Endothelial cell of umbilical vein (primary cell): ENCODE data around the gene H2AZ2. TPM values are rescaled to one million over a fixed set of nuclear protein-coding genes. Genes with fewer than 3 reads are reported as not detected.
"Not testable (repeated sequence)": the region's sequence is repeated elsewhere in the genome, so short reads cannot be mapped to it uniquely, and the experiment has no call there.

Source experiments
- BruUV-seq: library from RNA; stranded (reverse); fragments of 400-500 nt; replicated peaks from 2 replicates; lab custom pipeline; 2021; lab: Mats Ljungman, UMichigan
- CTCF ChIA-PET: fragments of 300-600, 350-600 bp; sonication (Branson Sonifier 250); formaldehyde crosslinking; loops from one replicate; lab custom pipeline; 2021; ENCODE audit warnings: antibody characterized with exemption, inconsistent platforms; lab: Charles Lee
- POLR2A ChIA-PET: fragments of 300-600, 350-600 bp; sonication (Branson Sonifier 250); formaldehyde crosslinking; loops from one replicate; lab custom pipeline; 2021; ENCODE audit warnings: antibody characterized with exemption, inconsistent platforms; lab: Charles Lee
- DNase-seq: peaks from one replicate; pipeline ENCODE4 v3.0.0-alpha.2; 2011; ENCODE audit warnings: low read depth, low spot score
- FAIRE-seq: peaks from 2 replicates; lab custom pipeline; 2011; peaks lifted over from hg19 to GRCh38; lab: Jason Lieb, UNC
- H2AFZ ChIP-seq: 2 replicates; pipeline ENCODE4 v1.6.0; 2012; ENCODE audit warnings: low read depth, low read length, control low read depth, inconsistent platforms
- H3K27ac ChIP-seq: 2 replicates; pipeline ENCODE4 v1.5.1; 2011; ENCODE audit warnings: low read depth, mild to moderate bottlenecking, control low read depth, low read length, moderate library complexity; ENCODE audit not compliant: insufficient read depth
- H3K27me3 ChIP-seq, 2 experiments: 2 replicates each; pipeline versions ENCODE4 v1.6.0 to v1.6.1; 2011; ENCODE audit warnings: low read length in 2 of 2, mixed read lengths in 1 of 2; ENCODE audit not compliant: control insufficient read depth in 2 of 2, insufficient read depth in 2 of 2
- H3K36me3 ChIP-seq, 2 experiments: 2 replicates in 1 of 2; 3 replicates in 1 of 2; pipeline ENCODE4 v1.5.1; 2011; ENCODE audit warnings: low read length in 2 of 2, mild to moderate bottlenecking in 1 of 2, moderate library complexity in 1 of 2; ENCODE audit not compliant: control insufficient read depth in 2 of 2, insufficient read depth in 2 of 2; ENCODE audit errors: extremely low read depth in 1 of 2
- H3K4me1 ChIP-seq: 3 replicates; pipeline ENCODE4 v1.5.1; 2011; ENCODE audit warnings: mild to moderate bottlenecking, low read length; ENCODE audit not compliant: control insufficient read depth, insufficient read depth; ENCODE audit errors: extremely low read depth
- H3K4me2 ChIP-seq: 2 replicates; pipeline ENCODE4 v1.6.1; 2011; ENCODE audit warnings: low read length, control low read depth, mixed read lengths; ENCODE audit not compliant: insufficient read depth
- H3K4me3 ChIP-seq, 3 experiments: fragments of 200-600 bp in 1 of 3; sonication (generic), shearing (Covaris generic) in 1 of 3; replicated peaks in 1 of 3; 2 replicates each; pipeline ENCODE4 v1.5.1; 2011 to 2016; ENCODE audit warnings: control low read depth in 3 of 3, low read length in 3 of 3, mild to moderate bottlenecking in 2 of 3, inconsistent platforms in 1 of 3, low read depth in 1 of 3, moderate library complexity in 1 of 3; ENCODE audit not compliant: insufficient read depth in 1 of 3
- H3K79me2 ChIP-seq: 2 replicates; pipeline ENCODE4 v1.6.0; 2012; ENCODE audit warnings: low read length, inconsistent platforms; ENCODE audit not compliant: control insufficient read depth, insufficient read depth
- H3K9ac ChIP-seq: replicated peaks from 2 replicates; pipeline ENCODE3; 2011; ENCODE audit warnings: low read length, control low read depth; ENCODE audit not compliant: insufficient read depth; ENCODE audit errors: extremely low read depth
- H3K9me1 ChIP-seq: replicated peaks from 3 replicates; pipeline ENCODE4 v1.6.0; 2011; ENCODE audit warnings: mild to moderate bottlenecking, low read length; ENCODE audit not compliant: control insufficient read depth, insufficient read depth; ENCODE audit errors: extremely low read depth
- H3K9me3 ChIP-seq: replicated peaks from 2 replicates; pipeline ENCODE4 v1.5.1; 2012; ENCODE audit warnings: low read length, inconsistent platforms; ENCODE audit not compliant: control insufficient read depth, insufficient read depth
- H4K20me1 ChIP-seq: replicated peaks from 2 replicates; pipeline ENCODE3; 2011; ENCODE audit warnings: mild to moderate bottlenecking, low read length; ENCODE audit not compliant: control insufficient read depth, insufficient read depth; ENCODE audit errors: extremely low read depth
- CTCF ChIP-seq, 2 donors: IDR thresholded peaks; 1 replicate in 1 of 2; 2 replicates in 1 of 2; pipeline ENCODE4 v1.5.1; 2011; ENCODE audit warnings: low read length in 2 of 2, mild to moderate bottlenecking in 2 of 2, moderate library complexity in 2 of 2, control low read depth in 1 of 2, inconsistent platforms in 1 of 2, low read depth in 1 of 2; ENCODE audit not compliant: insufficient read depth in 1 of 2; ENCODE audit errors: extremely low read depth in 1 of 2
- FOS ChIP-seq: IDR thresholded peaks from 2 replicates; pipeline ENCODE4 v1.6.1; 2011; ENCODE audit warnings: mild to moderate bottlenecking, low read length, moderate library complexity, borderline replicate concordance; ENCODE audit not compliant: insufficient read depth
- GATA2 ChIP-seq: IDR thresholded peaks from 2 replicates; pipeline ENCODE4 v1.7.0; 2011; ENCODE audit warnings: low read depth, mild to moderate bottlenecking, moderate library complexity, mixed read lengths, low read length; ENCODE audit not compliant: insufficient read length, insufficient read depth
- JUN ChIP-seq: IDR thresholded peaks from 2 replicates; pipeline ENCODE4 v1.6.1; 2011; ENCODE audit warnings: borderline replicate concordance, low read depth; ENCODE audit not compliant: insufficient read length, insufficient read depth
- MAX ChIP-seq: IDR thresholded peaks from 2 replicates; pipeline ENCODE4 v1.6.1; 2011; ENCODE audit not compliant: insufficient read depth, insufficient read length
- MYC ChIP-seq: IDR thresholded peaks from one replicate; pipeline ENCODE4 v1.6.1; 2011; ENCODE audit warnings: mild to moderate bottlenecking, low read depth, low read length
- POLR2A ChIP-seq: IDR thresholded peaks from 2 replicates; pipeline ENCODE4 v1.6.1; 2012; ENCODE audit warnings: low read depth, mild to moderate bottlenecking, control low read depth, low read length
- POLR2AphosphoS5 ChIP-seq: IDR thresholded peaks from 2 replicates; pipeline ENCODE4 v1.6.1; 2012; ENCODE audit warnings: low read depth, mild to moderate bottlenecking, control low read depth, low read length, moderate library complexity; ENCODE audit not compliant: insufficient read depth
- dilution Hi-C: fragments of 300-500 bp; cut with MboI; formaldehyde crosslinking; loops from one replicate; pipeline ENCODE4 v1.15.0; 2019; ENCODE audit warnings: low sequenced_read_pairs; ENCODE audit not compliant: extremely low pct_ligation_motif_present
- intact Hi-C: fragments of 100-400 bp; cut with micrococcal nuclease; formaldehyde crosslinking; loops from one replicate; pipeline ENCODE4 v1.10.0; 2022
- polyA plus RNA-seq, 4 experiments: library from polyadenylated mRNA; depleted of rRNA in 3 of 4; stranded (reverse) in 3 of 4; unstranded in 1 of 4; fragments of >200 nt; gene quantifications; 2 replicates each; pipeline versions ENCODE4 v1.2.1 to v1.2.3, GENCODE V29; 2011 to 2012; ENCODE audit warnings: missing spikeins in 1 of 4
- total RNA-seq: library from RNA; stranded (reverse); gene quantifications from 2 replicates; pipeline ENCODE4 v1.2.3, GENCODE V29; 2021

The H2AZ2 gene
- total and polyA plus RNA-seq, 2 donors (not counting 3 experiments of a cell fraction or from before 2014, with no cell fraction given): 225 to 232 TPM

- ChIA-PET CTCF (interaction anchor here (1.3 to 1.5 kb wide), 2 partner anchors 18 to 41 kb away, joined by 3 to 5 read pairs; no protein-coding TSS in a partner anchor), POLR2A (no interaction called here)
- intact Hi-C loops (no loop called here), dilution Hi-C loops (no loop called here)
- no peak overlapping the region for H2AFZ ChIP-seq
- H3K27ac ChIP-seq: no peak overlapping the region
- H3K9me1 ChIP-seq: no peaks in the 10 kb centered on the region
- FAIRE-seq (no peak), DNase-seq (no peak)
- no peak overlapping the region for H3K9ac ChIP-seq
- H3K4me3 ChIP-seq: no peak overlapping the region
- peaks cover 6% of the 10 kb centered on the region for H3K79me2 ChIP-seq
- no TSS peak for BruUV-seq
- no peaks in the 10 kb centered on the region for H3K4me1 ChIP-seq
- no peaks in the 10 kb centered on the region for H3K27me3 ChIP-seq
- no peaks in the 10 kb centered on the region for H3K9me3 ChIP-seq
- H3K36me3 ChIP-seq: peaks cover 18 to 20% of the 10 kb centered on the region in 2 experiments
- no peak for TF ChIP-seq MAX
- no peak for TF ChIP-seq FOS
- TF ChIP-seq CTCF (IDR thresholded peaks at IDR 0.05; ENCODE audit: extremely low read depth in 1 of 2, insufficient read depth in 1 of 2, low read depth in 1 of 2, low read length in 2 of 2): no peak
- no peak for TF ChIP-seq POLR2AphosphoS5
- no peak for TF ChIP-seq MYC
- TF ChIP-seq POLR2A: no peak
- TF ChIP-seq JUN: no peak
- no peak for TF ChIP-seq GATA2
- no peak overlapping the region for H3K4me2 ChIP-seq
- H4K20me1 ChIP-seq: peaks cover 4% of the 10 kb centered on the region
Observed at GRCh38 chr7:44805950-44806349, 41.9 kb downstream of the H2AZ2 start.

DNA sequence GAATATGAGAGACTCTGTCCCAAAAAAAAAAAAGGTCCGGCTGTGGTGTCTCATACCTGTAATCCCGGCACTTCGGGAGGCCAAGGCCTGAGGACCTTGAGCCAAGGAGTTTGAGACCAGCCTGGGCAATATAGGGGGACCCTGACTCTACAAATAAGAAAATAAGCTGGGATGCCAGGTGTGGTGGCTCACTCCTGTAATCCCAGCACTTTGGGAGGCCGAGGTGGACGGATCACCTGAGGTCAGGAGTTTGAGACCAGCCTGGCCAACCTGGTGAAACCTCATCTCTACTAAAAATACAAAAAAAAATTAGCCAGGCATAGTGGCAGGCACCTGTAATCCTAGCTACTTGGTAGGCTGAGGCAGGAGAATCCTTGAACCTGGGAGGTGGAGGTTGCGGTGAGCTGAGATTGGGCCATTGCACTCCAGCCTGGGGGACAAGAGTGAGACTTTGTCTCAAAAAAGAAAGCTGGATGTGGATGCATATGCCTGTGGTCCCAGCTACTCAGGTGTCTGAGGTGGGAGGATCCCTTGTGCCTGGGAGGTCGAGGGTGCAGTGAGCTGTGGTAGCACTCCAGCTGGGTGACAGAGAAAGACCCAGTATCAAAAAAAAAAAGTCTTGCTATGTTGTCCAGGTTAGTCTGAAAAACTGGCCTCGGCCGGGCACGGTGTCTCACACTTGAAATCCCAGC lies 43.9 kb downstream of the H2AZ2 start:
- H3K36me3 ChIP-seq: peaks cover 26 to 29% of the 10 kb centered on the region in 2 experiments
- H3K9me3 ChIP-seq, H3K9me1 ChIP-seq, H3K4me3 ChIP-seq, H3K4me1 ChIP-seq, intact Hi-C loops, dilution Hi-C loops, H3K9ac ChIP-seq, H3K4me2 ChIP-seq, H4K20me1 ChIP-seq, H3K27me3 ChIP-seq, H2AFZ ChIP-seq, H3K27ac ChIP-seq, FAIRE-seq, BruUV-seq, DNase-seq: not testable (repeated sequence)
- H3K79me2 ChIP-seq: peaks cover 23% of the 10 kb centered on the region
- POLR2A ChIA-PET: interaction anchor here (0.6 to 0.8 kb wide), 3 partner anchors 45 to 195 kb away, joined by 4 to 8 read pairs (median 7); no protein-coding TSS in a partner anchor
- CTCF ChIA-PET: interaction anchor here (0.7 to 2.1 kb wide), 3 partner anchors 20 to 44 kb away, joined by 3 to 6 read pairs (median 3); partner anchors contain the start of gene H2AZ2
